NCI-H2227 (cell line): ENCODE data around the gene BPIFA1.

Experiments
- DNase-seq: peaks from one replicate; lab custom pipeline; 2025; ENCODE audit not compliant: unreplicated experiment; lab: John Stamatoyannopoulos, UW

BPIFA1 gene

GRCh38 chr20:33239979-33240736 is 4.4 kb downstream of the BPIFA1 start:
- DNase-seq: no peak

GRCh38 chr20:33240923-33241322 is 5.1 kb downstream of the BPIFA1 start:
- DNase-seq: no peak

GRCh38 chr20:33242319-33243100 is 6.7 kb downstream of the BPIFA1 start:
- no peak for DNase-seq

GRCh38 chr20:33246077-33246476 is 10.3 kb downstream of the BPIFA1 start:
- no peak for DNase-seq

- DNase-seq: no peak
Observed at GRCh38 chr20:33249456-33249855, 13.7 kb downstream of the BPIFA1 start.

- DNase-seq: no peak
Observed at GRCh38 chr20:33250666-33251065, 14.9 kb downstream of the BPIFA1 start.

GRCh38 chr20:33251496-33251895 is 15.7 kb downstream of the BPIFA1 start:
- DNase-seq: no peak

GRCh38 chr20:33252460-33252859 is 16.7 kb downstream of the BPIFA1 start:
- DNase-seq: no peak

GRCh38 chr20:33255005-33255404 is 19.2 kb downstream of the BPIFA1 start:
- no peak for DNase-seq

- DNase-seq: no peak
Observed at GRCh38 chr20:33257237-33257636, 21.4 kb downstream of the BPIFA1 start.

- no peak for DNase-seq
Observed at GRCh38 chr20:33259371-33259770, 23.6 kb downstream of the BPIFA1 start.

GRCh38 chr20:33261465-33261864 is 25.7 kb downstream of the BPIFA1 start:
- DNase-seq: no peak

- peak; percentile 64 for DNase-seq
Observed at GRCh38 chr20:33262658-33263065, 26.9 kb downstream of the BPIFA1 start.

GRCh38 chr20:33263784-33264183 is 28.0 kb downstream of the BPIFA1 start:
- no peak for DNase-seq

- no peak for DNase-seq
Observed at GRCh38 chr20:33267701-33268100, 31.9 kb downstream of the BPIFA1 start.

GRCh38 chr20:33272155-33272873 is 36.5 kb downstream of the BPIFA1 start:
- DNase-seq: no peak

GRCh38 chr20:33273117-33273851 is 37.5 kb downstream of the BPIFA1 start:
- peak; percentile 35 for DNase-seq

- DNase-seq: no peak
Observed at GRCh38 chr20:33275215-33275614, 39.4 kb downstream of the BPIFA1 start.

GRCh38 chr20:33275871-33276270 is 40.1 kb downstream of the BPIFA1 start:
- DNase-seq: no peak

GRCh38 chr20:33276303-33277113 is 40.7 kb downstream of the BPIFA1 start:
- no peak for DNase-seq
